Endodermal cell (in vitro differentiated cells): Measurements from ENCODE around the gene ARHGAP42. TPM values are rescaled to one million over a fixed set of nuclear protein-coding genes. Genes with fewer than 3 reads are reported as not detected.
A peak's percentile ranks its signal among the peaks of the same experiment; 100 is the strongest.

Source experiments
- DNase-seq: peaks from one replicate; pipeline ENCODE4 v3.0.0-alpha.2; 2017
- H3K27ac ChIP-seq: 2 replicates; pipeline ENCODE4 v1.5.1; 2013; ENCODE audit warnings: mild to moderate bottlenecking, low read depth, low read length, moderate library complexity
- H3K27me3 ChIP-seq: 2 replicates; pipeline ENCODE4 v1.6.1; 2013; ENCODE audit warnings: mild to moderate bottlenecking, low read length, moderate library complexity; ENCODE audit not compliant: insufficient read depth, control insufficient read depth, poor library complexity, severe bottlenecking
- H3K36me3 ChIP-seq: 2 replicates; pipeline ENCODE4 v1.7.0; 2013; ENCODE audit warnings: mild to moderate bottlenecking, low read length, moderate library complexity; ENCODE audit not compliant: control insufficient read depth, insufficient read depth
- H3K4me1 ChIP-seq: one replicate; pipeline ENCODE4 v1.7.0; 2013; ENCODE audit warnings: low read length; ENCODE audit not compliant: control insufficient read depth, insufficient read depth
- H3K4me3 ChIP-seq: 2 replicates; pipeline ENCODE4 v1.5.1; 2013; ENCODE audit warnings: mild to moderate bottlenecking, low read length, moderate library complexity
- H3K9ac ChIP-seq: 2 replicates; pipeline ENCODE4 v1.6.1; 2013; ENCODE audit warnings: mild to moderate bottlenecking, low read length, moderate library complexity; ENCODE audit not compliant: poor library complexity, severe bottlenecking; ENCODE audit errors: extremely low read depth
- H3K9me3 ChIP-seq: 2 replicates; pipeline ENCODE4 v1.6.1; 2013; ENCODE audit warnings: mild to moderate bottlenecking, low read length, moderate library complexity; ENCODE audit not compliant: control insufficient read depth
- H3K27ac Mint-ChIP-seq: 2 replicates; pipeline ENCODE4 v1.8.0; 2020; ENCODE audit warnings: mixed read lengths
- H3K27me3 Mint-ChIP-seq: 2 replicates; pipeline ENCODE4 v1.8.0; 2021; ENCODE audit warnings: mild to moderate bottlenecking, mixed read lengths; ENCODE audit not compliant: insufficient read depth
- H3K36me3 Mint-ChIP-seq: 2 replicates; pipeline ENCODE4 v1.8.0; 2020; ENCODE audit warnings: low read depth, mixed read lengths
- H3K4me1 Mint-ChIP-seq: 2 replicates; pipeline ENCODE4 v1.8.0; 2020; ENCODE audit warnings: mixed read lengths
- H3K4me3 Mint-ChIP-seq: 2 replicates; pipeline ENCODE4 v1.8.0; 2020; ENCODE audit warnings: mild to moderate bottlenecking, moderate library complexity, mixed read lengths
- H3K9me3 Mint-ChIP-seq: 2 replicates; pipeline ENCODE4 v1.8.0; 2020; ENCODE audit warnings: mild to moderate bottlenecking, mixed read lengths
- WGBS, 2 experiments: methylation state at CpG; one replicate each; pipeline versions ENCODE4 v1.1.5 to v1.1.7; 2013; ENCODE audit warnings: missing lambda C conversion rate in 2 of 2, mixed read lengths in 1 of 2; ENCODE audit not compliant: insufficient coverage in 1 of 2, insufficient read length in 1 of 2; 5-methylcytosine and 5-hydroxymethylcytosine counted together
- total RNA-seq, 2 donors: library from RNA; stranded (reverse); fragmentation: NEBNext Ultra II Directional in 1 of 2; extraction: Animal tissue kit (Norgen Biotek cat#: 25700) in 1 of 2; gene quantifications; 2 replicates in 1 of 2; 3 replicates in 1 of 2; pipeline ENCODE4 v1.2.1, GENCODE V29; 2021
- TF ChIP-seq, protein P1 (sequence below): fragments of 200-600 bp; sonication (generic); conservative IDR thresholded peaks from 2 replicates; pipeline ENCODE4 v1.5.0; 2021; ENCODE audit warnings: antibody characterized with exemption, mild to moderate bottlenecking

ARHGAP42 gene
- total RNA-seq, 2 donors from 2014 or later = 164 to 176 TPM

DNA sequence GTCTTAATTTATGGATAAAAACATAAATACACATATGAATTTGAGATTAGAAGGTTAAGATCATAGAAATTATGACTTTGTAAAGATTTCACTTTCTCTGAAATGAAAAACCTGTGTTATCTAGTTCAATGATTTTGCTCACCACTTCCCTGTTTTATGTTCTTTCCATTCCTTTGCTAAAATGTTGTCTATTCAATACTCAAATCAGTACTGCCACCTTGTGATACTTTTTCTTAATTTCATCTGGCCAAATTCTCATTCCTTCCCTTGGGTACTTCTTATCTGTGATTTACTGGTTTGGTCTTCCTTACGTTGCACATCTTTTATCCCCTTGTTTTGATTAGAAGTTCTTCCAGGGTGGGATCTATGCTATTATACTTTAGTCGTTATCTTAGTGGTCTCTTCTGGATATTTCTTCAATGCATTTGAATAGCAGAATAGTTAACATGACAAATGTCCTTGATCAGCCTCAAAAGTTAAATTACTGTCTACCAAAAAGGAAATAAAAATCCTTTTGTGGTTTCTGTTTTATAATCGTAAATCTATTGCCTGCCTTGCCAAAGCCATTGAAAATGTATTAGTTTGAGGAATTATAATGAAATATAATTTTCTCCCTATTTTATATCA, 245.5 kb downstream of the ARHGAP42 start:
- Histone ChIP-seq H3K9ac (no peak overlapping the region), H3K27ac (no peak overlapping the region), H3K36me3 (peaks cover 36% of the 10 kb centered on the region), H3K4me3 (no peak overlapping the region), H3K4me1 (no peaks in the 10 kb centered on the region), H3K27me3 (no peaks in the 10 kb centered on the region), H3K9me3 (no peaks in the 10 kb centered on the region)
- H3K4me1 Mint-ChIP-seq = peaks cover 5% of the 10 kb centered on the region
- no peak for DNase-seq
- no peaks in the 10 kb centered on the region for H3K9me3 Mint-ChIP-seq
- H3K4me3 Mint-ChIP-seq = no peak overlapping the region
- 71% methylated on average over 2 of the region's 3 CpGs; no CpG with 5 or more reads in 1 of the 2 experiments for WGBS, 2 experiments
- H3K27me3 Mint-ChIP-seq = no peaks in the 10 kb centered on the region
- TF ChIP-seq, protein P1, sequence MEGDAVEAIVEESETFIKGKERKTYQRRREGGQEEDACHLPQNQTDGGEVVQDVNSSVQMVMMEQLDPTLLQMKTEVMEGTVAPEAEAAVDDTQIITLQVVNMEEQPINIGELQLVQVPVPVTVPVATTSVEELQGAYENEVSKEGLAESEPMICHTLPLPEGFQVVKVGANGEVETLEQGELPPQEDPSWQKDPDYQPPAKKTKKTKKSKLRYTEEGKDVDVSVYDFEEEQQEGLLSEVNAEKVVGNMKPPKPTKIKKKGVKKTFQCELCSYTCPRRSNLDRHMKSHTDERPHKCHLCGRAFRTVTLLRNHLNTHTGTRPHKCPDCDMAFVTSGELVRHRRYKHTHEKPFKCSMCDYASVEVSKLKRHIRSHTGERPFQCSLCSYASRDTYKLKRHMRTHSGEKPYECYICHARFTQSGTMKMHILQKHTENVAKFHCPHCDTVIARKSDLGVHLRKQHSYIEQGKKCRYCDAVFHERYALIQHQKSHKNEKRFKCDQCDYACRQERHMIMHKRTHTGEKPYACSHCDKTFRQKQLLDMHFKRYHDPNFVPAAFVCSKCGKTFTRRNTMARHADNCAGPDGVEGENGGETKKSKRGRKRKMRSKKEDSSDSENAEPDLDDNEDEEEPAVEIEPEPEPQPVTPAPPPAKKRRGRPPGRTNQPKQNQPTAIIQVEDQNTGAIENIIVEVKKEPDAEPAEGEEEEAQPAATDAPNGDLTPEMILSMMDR = peak; percentile 67
- H3K27ac Mint-ChIP-seq = no peak overlapping the region
- H3K36me3 Mint-ChIP-seq = peaks cover 18% of the 10 kb centered on the region

DNA sequence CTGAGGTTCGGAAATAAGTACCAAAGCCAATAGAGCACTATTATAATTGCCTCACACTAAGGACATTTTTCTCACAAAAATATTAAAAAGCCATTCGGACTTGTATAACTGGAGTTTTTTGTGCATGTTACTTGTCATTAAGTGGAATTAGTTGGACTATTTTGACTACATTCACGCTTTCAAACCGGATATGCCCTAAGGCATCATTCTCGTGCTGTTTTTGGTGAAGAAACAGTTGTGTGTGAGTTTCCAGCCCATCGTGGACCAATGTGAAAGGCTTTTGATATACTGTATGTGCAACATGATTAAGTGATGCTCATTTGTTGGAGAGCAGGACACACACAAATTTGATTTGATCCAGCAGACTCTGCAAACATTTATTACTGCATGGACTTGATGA, 249.7 kb downstream of the ARHGAP42 start:
- TF ChIP-seq, protein P1 = no peak
- H3K4me3 Mint-ChIP-seq = no peak overlapping the region
- Histone ChIP-seq H3K27ac (no peak overlapping the region), H3K36me3 (peaks cover 71% of the 10 kb centered on the region), H3K4me1 (peaks cover 2% of the 10 kb centered on the region), H3K9me3 (no peaks in the 10 kb centered on the region), H3K27me3 (no peaks in the 10 kb centered on the region), H3K9ac (no peak overlapping the region), H3K4me3 (no peak overlapping the region)
- H3K4me1 Mint-ChIP-seq = peaks cover 2% of the 10 kb centered on the region
- no peak overlapping the region for H3K27ac Mint-ChIP-seq
- DNase-seq = no peak
- H3K36me3 Mint-ChIP-seq = peaks cover 43% of the 10 kb centered on the region
- H3K27me3 Mint-ChIP-seq = no peaks in the 10 kb centered on the region
- 60 to 80% methylated on average over 4 to 6 of the region's 6 CpGs for WGBS, 2 experiments
- no peaks in the 10 kb centered on the region for H3K9me3 Mint-ChIP-seq

GRCh38 chr11:100939571-100939970, 252.5 kb downstream of the ARHGAP42 start:
- Histone ChIP-seq H3K27me3 (no peaks in the 10 kb centered on the region), H3K4me3 (no peak overlapping the region), H3K36me3 (peaks cover 93% of the 10 kb centered on the region), H3K4me1 (peaks cover 2% of the 10 kb centered on the region), H3K9ac (no peak overlapping the region), H3K9me3 (no peaks in the 10 kb centered on the region), H3K27ac (no peak overlapping the region)
- no peak for DNase-seq
- no peak overlapping the region for H3K27ac Mint-ChIP-seq
- WGBS, 2 experiments = 78 to 100% methylated on average over 1 to 5 of the region's 5 CpGs
- peaks cover 2% of the 10 kb centered on the region for H3K4me1 Mint-ChIP-seq
- no peak overlapping the region for H3K4me3 Mint-ChIP-seq
- H3K27me3 Mint-ChIP-seq = no peaks in the 10 kb centered on the region
- H3K9me3 Mint-ChIP-seq = no peaks in the 10 kb centered on the region
- peaks cover 63% of the 10 kb centered on the region for H3K36me3 Mint-ChIP-seq
- TF ChIP-seq, protein P1 = no peak
